ENCODE measurements around the gene N4BP2L2.

Gene N4BP2L2

GRCh38 chr13:32455594-32455903 is 83.0 kb downstream of the N4BP2L2 start:
- no peak for DNase-seq

- DNase-seq = no peak
Measured at GRCh38 chr13:32454886-32455593, 83.6 kb downstream of the N4BP2L2 start.

GRCh38 chr13:32453981-32454380 is 84.6 kb downstream of the N4BP2L2 start:
- no peak for DNase-seq

- no peak for DNase-seq
Measured at GRCh38 chr13:32448972-32449371, 89.6 kb downstream of the N4BP2L2 start.

GRCh38 chr13:32447894-32448623 is 90.5 kb downstream of the N4BP2L2 start:
- DNase-seq = no peak

GRCh38 chr13:32446773-32447465 is 91.7 kb downstream of the N4BP2L2 start:
- DNase-seq = no peak

GRCh38 chr13:32446220-32446619 is 92.4 kb downstream of the N4BP2L2 start:
- DNase-seq = no peak

- DNase-seq = no peak
Measured at GRCh38 chr13:32445461-32445860, 93.1 kb downstream of the N4BP2L2 start.

GRCh38 chr13:32443111-32443510 is 95.5 kb downstream of the N4BP2L2 start:
- DNase-seq = no peak

GRCh38 chr13:32438871-32439270 is 99.7 kb downstream of the N4BP2L2 start:
- DNase-seq = no peak

- DNase-seq = no peak
Measured at GRCh38 chr13:32432856-32433255, 105.7 kb downstream of the N4BP2L2 start.

GRCh38 chr13:32431361-32431760 is 107.2 kb downstream of the N4BP2L2 start:
- DNase-seq = no peak

GRCh38 chr13:32430018-32430747 is 108.4 kb downstream of the N4BP2L2 start:
- DNase-seq = no peak

- no peak for DNase-seq
Measured at GRCh38 chr13:32429433-32429909, 109.1 kb downstream of the N4BP2L2 start.

- DNase-seq = no peak
Measured at GRCh38 chr13:32428581-32429432, 109.8 kb downstream of the N4BP2L2 start.

GRCh38 chr13:32427852-32428580 is 110.6 kb downstream of the N4BP2L2 start, which contains the start of gene N4BP2L1:
Gene N4BP2L1, minus strand, starts transcription at chr13:32428130. Its CDS starts 48 bp downstream, at chr13:32428082.
- peak; percentile 30 for DNase-seq

- peak; percentile 28 for DNase-seq
Measured at GRCh38 chr13:32426990-32427851, 111.4 kb downstream of the N4BP2L2 start.

GRCh38 chr13:32426191-32426989 is 112.2 kb downstream of the N4BP2L2 start:
- no peak for DNase-seq

GRCh38 chr13:32425158-32425557 is 113.4 kb downstream of the N4BP2L2 start:
- no peak for DNase-seq
